HG03571 (cell line): Measurements from ENCODE around the gene BRCA2.
A peak's percentile ranks its signal among the peaks of the same experiment; 100 is the strongest.

Experiments
- ATAC-seq: cut with Tn5 transposase; IDR thresholded peaks from one replicate; pipeline ENCODE4 v1.9.1; 2021; ENCODE audit not compliant: unreplicated experiment

BRCA2 gene

DNA sequence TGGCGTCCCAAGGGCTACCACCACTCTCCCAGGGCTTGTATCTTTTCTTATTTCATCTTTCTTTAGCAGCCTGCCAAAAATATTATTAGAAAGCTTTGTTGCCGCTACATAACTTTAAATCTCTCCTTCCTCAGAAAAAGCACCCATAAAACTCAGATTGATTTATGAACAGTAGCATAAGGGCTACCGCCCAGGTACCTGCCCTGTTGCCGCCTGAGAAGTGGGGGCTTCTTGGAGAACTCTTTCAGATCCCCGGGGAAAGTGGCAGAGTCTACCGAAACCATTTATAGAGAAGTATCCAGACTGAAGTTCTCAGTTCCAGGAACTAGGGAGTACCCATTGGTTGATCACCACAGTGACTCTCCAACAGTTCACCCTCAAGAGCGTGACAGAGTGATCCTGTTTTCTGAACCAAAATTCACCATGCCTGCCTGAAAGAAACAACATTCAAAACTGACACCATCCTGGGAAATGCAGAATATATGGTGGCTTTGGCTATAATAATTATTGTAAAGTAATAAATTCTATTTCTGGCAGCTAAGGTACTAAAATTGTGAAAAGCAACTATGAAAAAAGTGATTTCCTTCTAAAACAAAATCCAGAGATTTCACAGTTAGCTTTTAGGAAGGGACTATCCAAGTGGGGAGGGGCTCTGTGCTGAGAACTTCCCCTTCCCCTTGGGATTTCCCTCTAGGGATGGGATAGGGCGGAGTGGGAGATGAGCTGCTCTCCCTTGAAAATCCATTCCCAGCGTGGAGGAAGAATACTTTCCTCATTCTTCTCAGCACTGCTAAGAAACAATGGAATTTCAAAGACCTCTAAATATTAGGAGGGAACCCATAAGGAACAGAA is 113.5 kb downstream of the BRCA2 start:
- no peak for ATAC-seq

GRCh38 chr13:32429433-32429909 is 114.2 kb downstream of the BRCA2 start:
- no peak for ATAC-seq

DNA sequence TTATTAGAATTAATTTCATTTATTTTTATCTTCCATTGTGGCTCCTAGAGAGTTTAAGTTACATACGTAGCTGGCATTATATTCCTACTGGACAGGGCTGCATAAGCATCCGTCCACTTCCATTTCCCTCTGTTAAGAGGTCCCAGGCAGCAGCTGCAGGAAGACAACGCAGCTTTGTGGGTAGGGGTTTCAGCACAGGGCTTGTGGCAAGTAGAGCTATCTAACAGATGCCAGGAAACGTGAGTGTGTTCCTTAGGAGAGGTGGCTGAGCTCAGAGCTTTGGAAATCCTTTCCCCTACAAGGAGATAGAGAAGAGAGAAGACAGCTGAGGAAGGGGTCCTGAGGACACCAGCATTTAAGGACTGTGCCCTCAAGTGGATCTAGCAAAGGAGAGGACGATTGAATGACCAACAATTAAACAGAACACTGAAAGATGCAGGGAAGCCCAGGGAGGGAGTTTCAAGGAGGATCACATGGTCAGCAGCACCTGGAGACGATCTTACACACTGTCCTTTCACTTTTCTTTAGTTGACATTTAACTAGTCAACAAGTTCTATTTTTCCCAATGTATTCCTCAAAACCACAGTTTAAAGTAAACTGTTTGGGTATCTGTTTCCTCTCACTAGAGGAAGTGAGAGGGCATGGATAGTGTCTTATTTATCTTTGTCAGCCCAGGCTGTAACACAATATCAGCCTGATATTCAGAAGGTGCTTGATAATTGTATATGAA is 114.9 kb downstream of the BRCA2 start:
- no peak for ATAC-seq

GRCh38 chr13:32431361-32431760 is 116.1 kb downstream of the BRCA2 start:
- ATAC-seq = no peak

- ATAC-seq = no peak
Measured at GRCh38 chr13:32432856-32433255, 117.5 kb downstream of the BRCA2 start.

DNA sequence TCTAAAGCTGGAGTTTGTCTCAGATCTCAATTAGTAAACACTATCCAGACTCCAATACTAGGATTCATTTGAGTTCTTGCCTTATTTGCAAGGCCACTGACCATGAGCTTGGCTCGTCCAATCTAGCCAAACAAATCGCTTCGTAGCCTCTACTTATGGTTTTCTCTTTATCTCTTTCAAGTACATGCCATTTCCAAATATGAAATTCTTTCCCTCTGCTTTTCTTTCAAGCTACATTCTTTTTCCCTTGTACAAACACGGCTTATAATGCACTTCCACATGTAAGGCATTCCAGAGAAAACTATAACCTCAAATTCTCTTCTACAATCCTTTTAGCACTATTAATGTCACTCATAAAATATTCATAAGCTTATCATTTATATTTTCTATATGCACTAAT is 123.6 kb downstream of the BRCA2 start:
- ATAC-seq = no peak

GRCh38 chr13:32443111-32443510 is 127.8 kb downstream of the BRCA2 start:
- peak; percentile 50 for ATAC-seq

- no peak for ATAC-seq
Measured at GRCh38 chr13:32445461-32445860, 130.2 kb downstream of the BRCA2 start.

DNA sequence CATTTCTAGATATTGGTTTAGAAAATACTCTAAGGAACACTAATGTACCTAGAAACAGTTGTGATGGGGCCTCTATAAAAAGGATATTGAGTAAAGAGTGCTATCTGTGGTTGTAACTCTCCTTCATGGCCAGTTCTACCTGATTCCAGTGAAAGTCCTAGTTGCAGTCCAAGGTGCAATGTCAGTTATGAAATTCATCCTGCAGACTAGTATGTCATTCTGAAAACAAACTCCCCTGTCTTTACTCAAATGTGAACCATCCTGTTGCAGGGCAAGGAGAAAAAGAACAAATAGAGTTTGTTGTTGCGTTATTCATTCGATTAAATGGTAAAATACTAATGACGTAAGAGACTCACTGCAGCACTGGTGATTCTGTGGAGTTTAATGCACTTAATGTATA is 130.9 kb downstream of the BRCA2 start:
- no peak for ATAC-seq

- no peak for ATAC-seq
Measured at GRCh38 chr13:32446773-32447465, 131.6 kb downstream of the BRCA2 start.

DNA sequence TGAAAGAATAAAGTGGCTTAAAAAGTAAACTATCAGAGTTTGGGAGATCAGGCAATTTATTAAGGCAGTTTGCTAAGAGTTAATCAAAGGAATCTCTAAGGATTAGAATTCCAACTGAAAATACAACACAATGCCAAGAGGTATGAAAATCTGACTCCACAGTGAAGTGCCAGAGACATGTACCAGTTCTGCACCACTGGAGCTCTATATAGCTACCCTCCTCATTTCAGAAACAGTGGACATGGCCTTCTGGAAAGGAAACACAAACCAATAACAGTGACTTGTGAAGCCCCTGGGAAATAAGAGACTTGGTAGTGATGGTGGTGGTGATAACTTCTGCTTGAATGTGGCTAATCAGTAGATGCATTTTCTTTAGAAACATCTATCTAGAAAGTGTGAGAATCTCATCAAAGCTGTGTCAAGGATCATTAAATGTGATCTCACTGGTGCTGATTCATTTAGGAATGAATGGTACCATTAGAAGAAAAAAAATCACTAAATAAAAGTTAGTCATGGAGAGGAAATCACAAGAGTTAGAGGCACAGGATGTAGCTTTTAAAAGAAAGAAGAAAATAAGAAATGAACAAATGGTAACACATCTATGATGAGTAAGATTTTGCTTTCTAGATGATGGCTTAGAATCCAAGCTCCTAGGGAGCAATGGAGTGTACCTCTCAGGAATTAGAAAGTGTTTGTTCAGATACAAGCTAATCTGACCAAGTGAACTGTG is 132.8 kb downstream of the BRCA2 start:
- no peak for ATAC-seq

DNA sequence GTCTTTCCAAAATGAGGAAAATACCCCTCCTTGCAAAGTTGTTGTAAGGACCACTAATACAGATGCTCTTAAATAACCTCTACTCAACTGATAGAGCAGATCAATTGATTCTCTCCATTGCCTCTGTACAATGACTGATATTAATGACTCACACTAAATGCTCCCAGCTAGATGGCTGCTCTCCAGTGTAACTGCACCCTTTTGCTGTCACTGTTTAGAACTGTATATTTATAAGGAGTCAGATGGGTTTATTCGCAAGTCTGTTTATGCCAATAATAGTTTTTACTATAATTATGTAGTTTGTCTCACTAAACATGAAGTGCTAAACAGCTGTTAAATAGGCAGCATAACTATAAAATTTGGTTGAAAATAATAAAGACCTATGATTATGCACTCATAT is 133.7 kb downstream of the BRCA2 start:
- ATAC-seq = no peak
